UCSD-AML1 (cell line): Measurements from ENCODE around the gene STAG1.
"Not testable (repeated sequence)": the region's sequence is repeated elsewhere in the genome, so short reads cannot be mapped to it uniquely, and the experiment has no call there.

ENCODE experiments used
- DNase-seq: peaks from one replicate; lab custom pipeline; 2025; ENCODE audit not compliant: unreplicated experiment; lab: John Stamatoyannopoulos, UW

STAG1 gene

DNA sequence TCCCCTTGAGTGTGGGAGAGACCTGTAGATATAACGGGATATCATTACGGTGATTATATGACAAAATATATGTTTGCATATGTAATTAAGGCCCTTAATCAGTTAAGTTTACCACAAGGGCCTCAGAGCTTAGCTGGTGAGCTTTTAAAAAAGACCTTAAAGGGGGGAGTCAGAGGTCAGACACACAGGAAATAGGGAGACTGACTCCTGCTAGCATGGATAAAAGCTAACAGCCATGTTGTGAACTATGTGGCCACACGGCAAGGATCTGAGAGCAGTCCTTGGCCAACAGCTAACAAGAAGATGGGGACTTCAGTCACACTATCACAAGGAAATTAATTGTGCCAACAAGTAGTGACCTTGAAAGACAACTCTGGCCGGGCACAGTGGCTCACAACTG lies 3.1 kb downstream of the STAG1 start:
- DNase-seq, result no peak

DNA sequence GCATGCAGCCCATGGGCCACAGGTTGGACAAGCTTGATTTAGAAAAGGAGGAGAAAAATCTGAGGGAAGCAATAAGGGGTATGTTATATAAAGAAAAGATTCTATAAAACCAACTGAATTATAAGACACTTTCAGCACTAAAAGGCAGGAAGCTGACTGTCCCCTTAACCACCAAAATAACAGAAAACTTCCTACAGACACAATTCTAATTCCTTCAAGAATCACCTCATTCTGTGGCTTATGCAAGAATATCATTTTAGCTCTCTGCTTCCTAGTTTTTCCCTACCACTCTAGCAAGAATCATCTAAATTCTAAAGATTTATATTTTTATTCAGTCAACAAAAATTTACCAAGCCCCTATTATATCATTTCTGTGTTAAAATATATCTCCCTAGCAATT lies 6.3 kb downstream of the STAG1 start:
- DNase-seq, result no peak

DNA sequence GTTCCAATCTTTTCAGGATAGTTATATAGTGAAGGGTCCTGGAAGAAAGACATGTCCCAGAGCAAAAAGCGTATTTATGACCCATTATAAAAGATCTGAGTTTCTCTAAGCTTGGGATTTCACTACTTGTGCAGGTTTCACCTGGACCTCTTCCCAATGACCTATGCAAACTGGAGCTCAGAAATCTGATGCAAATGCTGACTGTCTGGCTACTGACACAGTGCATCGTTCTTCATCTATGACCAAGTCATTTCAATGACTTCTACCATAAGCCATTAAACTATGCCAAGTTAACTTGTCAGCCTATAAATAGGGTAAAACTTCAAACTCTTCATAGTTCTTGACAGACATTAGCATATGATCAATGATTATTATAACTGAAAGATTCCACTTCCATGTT lies 11.1 kb downstream of the STAG1 start:
- no peak for DNase-seq

DNA sequence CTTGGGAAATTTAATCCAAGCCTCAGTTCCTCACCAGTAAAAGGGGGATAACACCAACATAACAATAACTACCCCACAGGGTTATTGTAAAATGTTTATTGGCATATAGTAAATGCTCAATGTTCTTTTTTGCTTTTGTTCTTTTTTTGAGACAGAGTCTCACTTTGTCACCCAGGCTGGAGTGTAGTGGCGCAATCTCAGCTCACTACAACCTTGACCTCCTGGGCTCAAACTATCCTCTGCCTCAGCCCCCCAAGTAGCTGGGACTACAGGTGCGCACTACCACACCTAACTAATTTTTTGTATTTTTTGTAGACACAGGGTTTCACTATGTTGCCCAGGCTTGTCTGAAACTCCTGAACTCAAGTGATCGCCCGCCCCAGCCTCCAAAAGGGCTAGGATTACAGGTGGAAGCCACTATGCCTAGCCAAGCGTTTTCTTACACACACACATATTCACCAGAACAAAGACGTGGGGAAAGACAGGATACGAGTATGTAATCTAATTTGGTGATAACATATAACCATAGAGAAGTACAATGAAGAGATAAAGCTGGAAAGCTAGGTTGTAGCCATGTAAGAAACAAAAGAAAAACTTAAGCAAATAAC lies 11.7 kb downstream of the STAG1 start:
- no peak for DNase-seq

DNA sequence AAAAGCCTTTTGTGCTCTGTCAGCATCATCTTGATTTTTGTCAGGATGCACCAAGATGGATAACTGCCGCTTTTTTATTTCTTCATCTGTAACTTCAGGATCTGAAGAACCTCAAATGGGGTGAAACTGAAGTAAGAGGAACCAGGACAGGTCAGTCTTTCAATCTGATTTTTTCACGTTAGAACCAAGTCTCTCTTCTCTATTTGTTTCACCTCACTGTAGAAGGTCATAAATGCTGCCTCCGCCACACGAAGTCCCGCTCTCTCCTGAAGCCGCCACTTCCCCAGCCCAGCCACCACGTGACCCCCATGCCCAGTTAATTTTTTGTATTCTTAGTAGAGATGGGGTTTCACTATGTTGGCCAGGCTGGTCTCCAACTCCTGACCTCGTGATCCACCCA lies 15.2 kb downstream of the STAG1 start:
- DNase-seq, result not testable (repeated sequence)

DNA sequence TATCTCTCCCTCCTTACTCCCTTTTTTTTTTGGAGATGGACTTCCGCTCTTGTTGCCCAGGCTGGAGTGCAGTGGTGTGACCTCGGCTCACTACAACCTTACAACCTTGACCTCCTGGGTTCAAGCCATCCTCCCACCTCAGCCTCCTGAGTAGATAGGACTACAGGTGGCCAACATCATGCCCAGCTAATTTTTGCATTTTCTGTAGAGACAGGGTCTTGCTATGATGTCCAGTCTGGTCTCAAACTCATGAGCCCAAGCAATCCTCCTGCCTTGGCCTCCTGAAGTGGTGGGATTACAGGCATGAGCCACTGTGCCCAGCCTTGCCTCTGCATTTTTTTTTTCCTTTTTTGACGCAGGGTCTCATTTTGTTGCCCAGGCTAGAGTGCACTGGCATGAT lies 17.1 kb downstream of the STAG1 start:
- no peak for DNase-seq

DNA sequence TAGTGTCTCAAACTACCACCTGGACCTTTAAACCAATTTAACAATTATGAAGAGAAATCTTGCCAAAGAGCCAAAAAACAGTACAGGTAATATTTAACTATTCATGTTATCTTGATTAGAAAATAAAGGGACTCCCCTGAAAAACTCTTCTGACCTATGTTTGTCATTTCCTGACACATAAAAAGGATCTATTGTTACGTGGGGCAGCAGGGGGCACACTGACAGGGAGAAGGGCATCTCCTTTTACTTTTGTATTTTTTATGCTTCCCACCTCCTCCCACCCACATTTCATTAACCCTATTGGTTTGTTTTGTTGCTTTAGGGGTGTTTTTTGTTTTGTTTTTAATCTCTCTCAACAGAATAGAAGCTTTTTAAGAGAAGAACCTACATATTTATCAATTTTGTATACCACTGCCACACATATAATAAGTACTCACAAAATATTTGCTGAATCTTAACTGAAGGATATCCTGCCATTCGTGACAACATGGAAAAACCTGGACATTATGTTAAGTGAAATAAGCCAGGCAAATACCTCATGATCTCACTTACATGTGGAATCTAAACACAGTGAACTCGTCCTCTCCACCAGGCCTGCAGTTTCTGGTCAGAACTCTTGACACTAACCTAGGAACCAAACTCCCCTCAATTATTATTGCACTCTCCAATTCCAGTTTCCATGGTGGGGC lies 17.7 kb downstream of the STAG1 start:
- no peak for DNase-seq

DNA sequence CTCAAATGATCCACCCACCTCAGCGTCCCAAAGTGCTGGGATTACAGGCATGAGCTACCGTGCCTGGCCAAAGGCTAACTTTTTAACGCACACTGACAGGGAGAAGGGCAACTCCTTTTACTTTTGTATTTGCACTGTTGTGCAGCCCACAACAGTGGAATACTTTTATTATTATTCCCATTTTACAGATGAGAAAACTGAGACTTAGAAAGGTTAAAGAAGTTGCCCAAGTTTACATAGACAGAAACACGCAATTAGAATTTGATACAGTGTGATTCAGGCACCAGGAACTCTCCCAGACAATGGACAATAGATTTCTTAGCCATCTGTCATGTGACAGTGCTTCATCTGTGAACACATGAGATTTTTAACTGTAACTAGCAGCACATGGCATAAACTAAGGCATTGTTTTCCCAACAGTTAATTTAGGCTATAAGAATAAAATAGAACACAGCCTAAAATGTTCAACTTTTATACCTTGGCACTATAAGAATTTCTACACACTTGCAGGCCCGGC lies 18.8 kb downstream of the STAG1 start:
- no peak for DNase-seq

DNA sequence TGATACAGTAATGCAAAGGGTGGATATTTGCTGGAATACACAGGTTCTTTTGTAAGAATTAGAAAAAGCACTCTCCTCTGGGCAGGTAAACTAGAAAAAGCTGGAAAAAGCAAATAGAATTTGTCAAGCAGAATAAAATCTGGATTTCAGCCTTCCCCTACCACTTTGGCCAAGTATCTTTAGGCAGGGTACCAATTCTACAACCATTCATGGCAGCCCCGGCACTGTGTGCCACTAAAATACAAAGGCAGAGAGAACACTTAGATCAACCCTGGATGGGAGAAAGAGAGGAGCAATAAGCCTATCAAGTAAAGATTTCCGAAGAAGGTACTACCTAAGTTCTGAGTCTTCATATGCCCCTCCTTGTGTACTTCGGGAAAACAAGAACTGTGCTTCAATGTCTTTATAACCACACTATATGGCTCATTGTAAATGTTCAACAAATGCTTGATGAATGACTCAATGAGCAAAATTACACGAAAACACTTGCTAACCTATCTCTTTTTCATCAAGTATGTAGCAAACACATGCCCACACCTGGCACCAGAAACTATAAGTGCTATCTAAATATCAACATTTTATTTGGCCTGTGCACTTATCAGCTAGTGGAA lies 20.8 kb downstream of the STAG1 start:
- no peak for DNase-seq

DNA sequence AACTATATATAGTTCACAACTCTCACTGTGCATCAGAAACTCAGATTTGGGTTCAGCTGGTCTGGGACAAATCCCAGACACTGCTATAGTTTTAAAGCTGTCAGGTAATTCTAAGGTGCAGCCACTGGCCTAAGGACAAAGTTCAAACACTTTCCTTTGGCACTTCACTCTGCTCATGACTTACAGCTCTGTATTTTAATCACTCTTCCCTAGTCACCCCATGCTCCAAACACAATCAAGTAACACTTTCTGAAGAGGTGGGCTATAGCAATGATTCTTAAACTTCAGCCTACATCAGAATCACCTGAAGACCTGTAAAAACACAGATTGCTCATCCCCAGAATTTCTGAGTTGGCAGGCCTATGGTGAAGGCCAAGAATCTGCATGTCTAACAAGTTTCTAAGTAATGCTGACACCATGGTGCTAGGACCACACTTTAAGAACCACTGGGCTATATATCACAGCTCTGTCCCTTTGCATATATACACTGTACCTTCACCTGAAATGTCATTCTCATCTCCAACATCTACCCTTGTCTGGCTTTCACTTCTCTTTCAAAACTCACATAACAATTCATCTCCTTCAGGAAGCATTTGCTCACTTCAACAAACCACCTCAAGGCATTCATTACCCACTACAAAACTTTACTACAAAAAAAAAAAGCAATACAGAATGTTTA lies 21.4 kb downstream of the STAG1 start:
- DNase-seq, result no peak

DNA sequence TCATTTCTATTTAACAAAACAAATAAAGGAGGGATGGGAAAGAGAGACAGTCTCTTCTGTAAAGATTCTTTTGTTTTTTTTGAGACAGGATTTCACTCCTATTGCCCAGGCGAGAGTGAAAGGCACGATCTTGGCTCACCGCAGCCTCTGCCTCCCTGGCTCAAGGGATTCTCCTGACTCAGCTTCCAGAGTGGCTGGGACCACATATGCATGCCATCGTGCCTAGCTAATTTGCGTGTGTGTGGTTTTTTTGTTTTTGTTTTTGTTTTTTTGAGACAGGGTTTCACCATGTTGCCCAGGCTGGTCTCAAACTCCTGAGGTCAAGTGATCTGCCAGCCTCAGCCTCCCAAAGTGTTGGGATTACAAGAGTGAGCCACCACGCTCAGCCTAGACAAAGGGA lies 23.3 kb downstream of the STAG1 start:
- DNase-seq, result no peak

DNA sequence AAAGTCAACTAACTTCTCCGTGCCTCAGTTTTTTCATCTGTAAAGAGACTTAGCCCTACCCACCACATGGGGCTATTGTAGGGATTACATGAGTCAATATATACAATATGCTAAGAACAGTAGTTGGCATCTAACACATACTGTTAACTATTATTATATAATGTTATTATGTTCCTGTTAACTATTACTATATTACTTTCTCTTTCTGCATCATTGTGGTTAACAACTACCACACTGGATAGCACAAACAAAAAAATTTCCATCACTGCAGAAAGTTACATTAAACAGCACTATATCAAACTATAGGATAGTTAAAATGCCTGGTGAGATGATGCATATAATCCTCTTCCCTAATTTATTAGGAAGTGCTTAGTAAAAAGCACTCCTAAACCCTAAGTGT lies 23.7 kb downstream of the STAG1 start:
- DNase-seq, result no peak

DNA sequence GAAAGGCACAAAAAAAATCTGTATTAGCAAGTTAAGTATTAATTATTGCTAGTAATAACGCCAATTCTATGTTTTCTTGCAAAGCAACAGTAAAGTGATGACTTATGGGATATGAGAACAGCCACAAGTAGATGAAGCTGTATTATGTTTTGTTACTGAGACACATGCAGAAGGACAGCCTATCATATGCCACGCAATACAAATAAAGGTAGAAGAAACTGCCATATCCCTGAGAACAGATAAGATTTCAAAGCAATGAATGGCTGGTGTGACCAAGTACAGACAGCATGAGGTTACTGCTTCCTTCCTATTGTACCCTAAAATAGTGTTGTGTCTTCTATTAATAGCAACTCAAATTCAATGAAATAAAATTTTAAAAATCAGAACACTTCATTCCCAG lies 26.7 kb downstream of the STAG1 start:
- DNase-seq, result no peak

DNA sequence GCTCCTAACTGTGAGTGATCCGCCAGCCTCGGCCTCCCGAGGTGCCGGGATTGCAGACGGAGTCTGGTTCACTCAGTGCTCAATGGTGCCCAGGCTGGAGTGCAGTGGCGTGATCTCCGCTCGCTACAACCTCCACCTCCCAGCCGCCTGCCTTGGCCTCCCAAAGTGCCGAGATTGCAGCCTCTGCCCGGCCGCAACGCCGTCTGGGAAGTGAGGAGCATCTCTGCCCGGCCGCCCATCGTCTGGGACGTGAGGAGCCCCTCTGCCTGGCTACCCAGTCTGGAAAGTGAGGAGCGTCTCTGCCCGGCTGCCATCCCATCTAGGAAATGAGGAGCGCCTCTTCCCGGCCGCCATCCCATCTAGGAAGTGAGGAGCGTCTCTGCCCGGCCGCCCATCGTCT lies 29.3 kb downstream of the STAG1 start:
- not testable (repeated sequence) for DNase-seq

DNA sequence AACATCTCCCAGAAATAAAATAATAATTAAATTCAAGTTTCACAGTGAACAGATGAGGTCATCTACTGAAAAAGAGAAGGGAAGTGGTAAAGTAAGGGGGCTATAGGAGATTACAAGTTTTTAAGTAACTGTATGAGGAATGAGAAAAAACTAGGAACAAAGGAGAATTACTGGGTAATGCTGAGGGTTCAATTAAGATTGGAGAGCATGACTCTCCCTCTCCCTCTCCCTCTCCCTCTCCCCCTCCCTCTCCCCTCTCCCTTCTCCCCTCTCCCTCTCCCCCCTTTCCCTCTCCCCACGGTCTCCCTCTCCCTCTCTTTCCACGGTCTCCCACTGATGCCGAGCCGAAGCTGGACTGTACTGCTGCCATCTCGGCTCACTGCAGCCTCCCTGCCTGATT lies 29.8 kb downstream of the STAG1 start:
- DNase-seq, result not testable (repeated sequence)

DNA sequence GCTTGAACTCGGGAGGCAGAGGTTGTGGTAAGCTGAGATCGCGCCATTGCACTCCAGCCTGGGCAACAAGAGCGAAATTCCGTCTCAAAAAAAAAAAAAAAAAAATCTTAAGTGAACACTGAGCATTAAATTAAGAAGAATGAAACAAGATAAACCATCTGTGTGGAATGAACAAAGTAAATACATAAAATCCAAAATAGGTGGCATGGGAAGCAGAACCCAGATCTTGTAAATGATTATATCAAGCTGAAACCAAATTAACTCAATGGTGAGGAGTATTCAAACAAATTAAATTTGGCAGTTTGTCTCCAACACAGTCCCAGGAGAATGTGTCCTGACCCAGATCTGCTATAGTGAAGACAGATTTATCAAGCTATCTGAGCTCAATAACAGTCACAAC lies 32.1 kb downstream of the STAG1 start:
- no peak for DNase-seq

DNA sequence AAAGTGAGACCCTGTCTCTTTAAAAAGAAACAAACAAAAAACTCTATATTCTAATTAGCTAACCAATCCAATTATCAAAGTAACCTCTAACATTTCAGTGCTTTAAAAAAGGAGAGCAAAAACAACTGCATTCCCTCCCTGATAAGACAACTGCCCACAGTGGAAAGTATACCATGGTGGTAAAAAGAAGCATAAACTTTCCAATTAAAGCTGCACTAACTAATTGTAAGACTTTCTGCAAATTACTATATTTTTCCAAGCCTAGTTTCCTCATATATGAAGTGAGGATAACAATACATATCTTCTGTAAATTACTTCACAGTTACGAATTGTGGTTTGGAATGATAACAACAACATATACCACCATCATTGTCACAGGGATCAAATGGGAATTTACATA lies 35.5 kb downstream of the STAG1 start:
- no peak for DNase-seq

DNA sequence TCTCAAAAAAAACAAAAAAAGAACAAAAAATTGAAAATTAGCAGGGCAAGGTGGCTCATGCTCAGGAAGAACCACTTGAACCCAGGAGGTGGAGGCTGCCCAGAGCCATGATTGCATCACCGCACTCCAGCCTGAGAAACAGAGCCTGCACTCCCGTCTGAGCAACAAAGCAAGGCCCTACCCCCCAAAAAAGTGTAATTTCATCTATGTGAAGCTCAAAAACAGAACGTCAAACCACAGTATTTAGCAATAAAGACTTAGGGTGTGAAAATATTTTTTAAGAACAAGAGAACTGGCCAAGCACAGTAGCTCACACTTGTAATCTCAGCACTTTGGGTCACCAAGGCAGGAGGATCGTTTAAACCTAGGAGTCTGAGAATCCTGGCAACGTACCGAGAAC lies 38.2 kb downstream of the STAG1 start:
- DNase-seq, result no peak

DNA sequence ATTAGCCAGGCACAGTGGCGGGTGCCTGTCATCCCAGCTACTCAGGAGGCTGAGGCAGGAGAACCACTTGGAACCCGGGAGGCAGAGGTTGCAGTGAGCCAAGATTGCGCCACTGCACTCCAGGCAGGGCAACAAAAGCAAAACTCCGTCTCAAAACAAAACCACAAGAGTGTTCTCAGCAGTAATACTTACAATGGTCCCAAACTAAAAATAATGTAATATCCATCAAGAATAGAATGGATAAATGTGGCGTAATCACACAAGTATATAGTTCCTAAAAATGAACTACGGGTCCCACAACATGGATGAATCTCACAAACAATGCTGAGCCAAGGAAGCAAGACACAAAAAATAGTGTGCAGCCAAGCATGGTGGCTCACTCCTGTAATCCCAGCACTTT lies 39.2 kb downstream of the STAG1 start:
- DNase-seq, result no peak

DNA sequence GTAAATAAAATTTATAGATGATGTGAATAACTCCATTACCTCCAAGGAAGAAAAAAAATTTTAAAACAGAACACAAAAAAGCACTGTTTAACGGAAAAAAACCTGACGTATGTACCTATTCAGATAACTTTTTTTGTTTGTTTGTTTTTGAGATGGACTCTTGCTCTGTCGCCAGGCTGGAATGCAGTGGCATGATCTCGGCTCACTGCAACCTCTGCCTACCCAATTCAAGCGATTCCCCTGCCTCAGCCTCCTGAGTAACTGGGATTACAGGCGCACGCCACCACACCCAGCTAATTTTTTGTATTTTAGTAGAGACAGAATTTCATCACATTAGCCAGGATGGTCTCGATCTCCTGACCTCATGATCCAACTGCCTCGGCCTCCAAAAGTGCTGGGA lies 40.3 kb downstream of the STAG1 start:
- not testable (repeated sequence) for DNase-seq

DNA sequence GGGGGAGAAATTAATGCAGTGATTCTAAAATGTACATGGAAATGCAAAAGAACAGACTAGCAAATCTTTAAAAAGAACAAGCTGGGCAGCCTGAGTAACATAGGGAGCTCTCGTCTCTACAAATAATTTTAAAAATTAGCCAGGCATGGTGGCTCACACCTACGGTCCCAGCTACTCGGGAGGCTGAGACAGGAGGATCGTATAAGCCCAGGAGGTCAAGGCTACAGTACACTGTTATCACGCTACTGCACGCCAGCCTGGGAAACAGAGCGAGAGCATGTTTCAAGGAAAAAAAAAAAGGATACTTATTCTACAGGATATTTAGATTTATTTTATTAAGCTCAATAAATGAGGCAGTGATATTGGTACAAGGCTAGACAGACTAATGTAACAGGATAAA lies 40.9 kb downstream of the STAG1 start:
- DNase-seq, result no peak

DNA sequence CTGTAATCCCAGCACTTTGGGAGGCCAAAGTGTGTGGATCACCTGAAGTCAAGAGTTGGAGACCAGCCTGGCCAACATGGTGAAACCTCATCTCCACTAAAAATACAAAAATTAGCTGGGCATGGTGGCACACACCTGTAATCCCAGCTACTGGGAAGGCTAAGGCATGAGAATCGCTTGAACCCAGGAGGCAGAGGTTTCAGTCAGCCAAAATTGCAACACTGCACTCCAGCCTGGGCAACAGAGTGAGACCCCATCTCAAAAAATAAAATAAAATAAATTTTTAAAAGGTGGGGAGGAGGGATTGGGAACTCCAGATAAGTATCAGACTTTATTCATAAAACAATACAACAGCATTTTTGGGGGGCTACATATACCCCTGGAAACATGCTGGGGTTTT lies 42.4 kb downstream of the STAG1 start:
- DNase-seq, result not testable (repeated sequence)
